IMR-90 (cell line): ENCODE data around the gene GSE1. TPM values are rescaled to one million over a fixed set of nuclear protein-coding genes. Genes with fewer than 3 reads are reported as not detected.

Experiments
- ATAC-seq: fragments of 200-7000 bp; cut with Tn5 transposase; 2 replicates; pipeline ENCODE4 v1.9.1; 2020; ENCODE audit warnings: low read depth, mild to moderate bottlenecking, moderate library complexity
- BruUV-seq: library from RNA; stranded (reverse); fragments of 400-500 nt; replicated peaks from 2 replicates; lab custom pipeline; 2021; lab: Mats Ljungman, UMichigan
- CTCF ChIA-PET: fragments of 300-600 bp; formaldehyde crosslinking; extraction: SDS; loops from one replicate; lab custom pipeline; 2021; ENCODE audit warnings: antibody characterized with exemption; lab: Yijun Ruan, JAX
- POLR2A ChIA-PET: fragments of 300-600 bp; sonication (Branson Sonifier 250); formaldehyde crosslinking; loops from one replicate; lab custom pipeline; 2022; ENCODE audit warnings: antibody characterized with exemption; ENCODE audit not compliant: unreplicated experiment; lab: Charles Lee
- DNase-seq: peaks from one replicate; pipeline ENCODE4 v3.0.0; 2013
- H2AFZ ChIP-seq: replicated peaks from 2 replicates; pipeline ENCODE3; 2013; ENCODE audit warnings: low read length, mild to moderate bottlenecking; ENCODE audit not compliant: poor library complexity
- H2AK5ac ChIP-seq: 2 replicates; pipeline ENCODE4 v1.6.1; 2013; ENCODE audit warnings: low read depth, low read length, inconsistent platforms
- H2AK9ac ChIP-seq: replicated peaks from 2 replicates; pipeline ENCODE3; 2013; ENCODE audit warnings: mild to moderate bottlenecking, low read depth, low read length, moderate library complexity; ENCODE audit not compliant: poor library complexity
- H2BK120ac ChIP-seq: 2 replicates; pipeline ENCODE4 v1.6.1; 2013; ENCODE audit warnings: low read depth, low read length, inconsistent platforms
- H2BK15ac ChIP-seq: 3 replicates; pipeline ENCODE4 v1.6.1; 2013; ENCODE audit warnings: low read depth, low read length, inconsistent platforms
- H2BK20ac ChIP-seq: 2 replicates; pipeline ENCODE4 v1.6.1; 2013; ENCODE audit warnings: low read depth, mild to moderate bottlenecking, inconsistent platforms, low read length, moderate library complexity
- H2BK5ac ChIP-seq: 2 replicates; pipeline ENCODE4 v1.6.1; 2013; ENCODE audit warnings: mild to moderate bottlenecking, low read depth, low read length, inconsistent platforms; ENCODE audit not compliant: poor library complexity, severe bottlenecking
- H3K14ac ChIP-seq: replicated peaks from 2 replicates; pipeline ENCODE4 v1.6.1; 2013; ENCODE audit warnings: low read depth, low read length, inconsistent platforms
- H3K18ac ChIP-seq: 2 replicates; pipeline ENCODE4 v1.6.1; 2013; ENCODE audit warnings: low read depth, low read length, control low read depth
- H3K23ac ChIP-seq: 2 replicates; pipeline ENCODE4 v1.6.1; 2013; ENCODE audit warnings: low read depth, low read length, inconsistent platforms
- H3K27ac ChIP-seq: 2 replicates; pipeline ENCODE4 v1.5.1; 2013; ENCODE audit warnings: mild to moderate bottlenecking, control low read depth, low read length; ENCODE audit not compliant: insufficient read depth
- H3K27me3 ChIP-seq: 2 replicates; pipeline ENCODE4 v1.6.1; 2013; ENCODE audit warnings: low read length; ENCODE audit not compliant: control insufficient read depth, insufficient read depth
- H3K36me3 ChIP-seq: 2 replicates; pipeline ENCODE4 v1.6.1; 2013; ENCODE audit warnings: low read length, mixed read lengths; ENCODE audit not compliant: control insufficient read depth, insufficient read depth
- H3K4ac ChIP-seq: 2 replicates; pipeline ENCODE4 v1.6.1; 2013; ENCODE audit warnings: low read depth, low read length, inconsistent platforms
- H3K4me1 ChIP-seq: 2 replicates; pipeline ENCODE4 v1.6.1; 2013; ENCODE audit warnings: low read length, mixed read lengths; ENCODE audit not compliant: control insufficient read depth, insufficient read depth
- H3K4me2 ChIP-seq: 2 replicates; pipeline ENCODE4 v1.6.1; 2013; ENCODE audit warnings: low read depth, mild to moderate bottlenecking, control low read depth, low read length, moderate library complexity
- H3K4me3 ChIP-seq: 2 replicates; pipeline ENCODE4 v1.5.1; 2013; ENCODE audit warnings: low read depth, mild to moderate bottlenecking, control low read depth, low read length, moderate library complexity; ENCODE audit not compliant: insufficient read depth
- H3K56ac ChIP-seq: 2 replicates; pipeline ENCODE4 v1.6.1; 2013; ENCODE audit warnings: low read length, inconsistent platforms; ENCODE audit not compliant: insufficient read depth; ENCODE audit errors: extremely low read depth
- H3K79me1 ChIP-seq, 2 experiments: 2 replicates each; pipeline ENCODE4 v1.6.1; 2013; ENCODE audit warnings: low read length in 2 of 2, inconsistent platforms in 1 of 2, low read depth in 1 of 2
- H3K9ac ChIP-seq: 2 replicates; pipeline ENCODE4 v1.6.1; 2013; ENCODE audit warnings: low read depth, low read length, control low read depth
- H3K9me1 ChIP-seq: 2 replicates; pipeline ENCODE4 v1.6.1; 2013; ENCODE audit warnings: low read length, inconsistent platforms; ENCODE audit not compliant: insufficient read depth
- H3K9me3 ChIP-seq: 2 replicates; pipeline ENCODE4 v1.6.1; 2013; ENCODE audit warnings: low read length; ENCODE audit not compliant: control insufficient read depth, insufficient read depth
- H4K20me1 ChIP-seq: 2 replicates; pipeline ENCODE4 v1.6.1; 2013; ENCODE audit warnings: low read length, inconsistent platforms; ENCODE audit not compliant: insufficient read depth
- H4K5ac ChIP-seq: 2 replicates; pipeline ENCODE4 v1.6.1; 2013; ENCODE audit warnings: mild to moderate bottlenecking, low read depth, low read length, control low read depth
- H4K8ac ChIP-seq, 2 experiments: 2 replicates each; pipeline ENCODE4 v1.6.1; 2013; ENCODE audit warnings: low read depth in 2 of 2, low read length in 2 of 2, control low read depth in 1 of 2, inconsistent platforms in 1 of 2
- H4K91ac ChIP-seq: 2 replicates; pipeline ENCODE4 v1.6.1; 2013; ENCODE audit warnings: low read depth, low read length, inconsistent platforms; ENCODE audit not compliant: insufficient read depth
- BHLHE40 ChIP-seq: fragments of 150-350 bp; IDR thresholded peaks from 2 replicates; pipeline ENCODE4 v1.6.1; 2016; ENCODE audit warnings: mild to moderate bottlenecking, low read depth, low read length
- ELK1 ChIP-seq: fragments of 150-350 bp; IDR thresholded peaks from 2 replicates; pipeline ENCODE4 v1.6.1; 2016; ENCODE audit warnings: low read depth, mild to moderate bottlenecking, low read length, moderate library complexity, borderline replicate concordance
- MAZ ChIP-seq: IDR thresholded peaks from 2 replicates; pipeline ENCODE4 v1.6.1; 2012; ENCODE audit warnings: low read depth, mild to moderate bottlenecking, low read length, improper control_type of control experiment, moderate library complexity, borderline replicate concordance
- SMC3 ChIP-seq: fragments of 150-350 bp; IDR thresholded peaks from 2 replicates; pipeline ENCODE4 v1.6.1; 2016; ENCODE audit warnings: low read depth, mild to moderate bottlenecking, antibody characterized with exemption, low read length, moderate library complexity
- USF2 ChIP-seq: fragments of 150-350 bp; IDR thresholded peaks from 2 replicates; pipeline ENCODE4 v1.6.1; 2017; ENCODE audit warnings: mild to moderate bottlenecking, antibody characterized with exemption, low read length, low read depth
- WGBS, 2 experiments: methylation state at CpG; one replicate each; pipeline versions ENCODE4 v1.1.5 to v1.1.7; 2013; ENCODE audit warnings: missing lambda C conversion rate in 2 of 2; ENCODE audit not compliant: insufficient read length in 1 of 2; ENCODE audit errors: extremely low coverage in 2 of 2; 5-methylcytosine and 5-hydroxymethylcytosine counted together
- dilution Hi-C: fragments of 300-500 bp; cut with HindIII; formaldehyde crosslinking; loops from one replicate; pipeline ENCODE4 v1.14.3; 2018; ENCODE audit warnings: low sequenced_read_pairs; ENCODE audit not compliant: unreplicated experiment
- in situ Hi-C: fragments of 300-500 bp; cut with MboI; formaldehyde crosslinking; loops from 3 replicates; pipeline ENCODE4 v1.14.3; 2019; ENCODE audit warnings: low sequenced_read_pairs, inconsistent platforms, mixed read lengths
- intact Hi-C: fragments of 100-400 bp; cut with micrococcal nuclease; formaldehyde crosslinking; loops from 2 replicates; pipeline ENCODE4 v1.10.0; 2022
- polyA plus RNA-seq, 3 experiments: library from polyadenylated mRNA; depleted of rRNA; stranded (reverse); fragments of >200 nt; gene quantifications; 2 replicates each; pipeline ENCODE4 v1.2.3, GENCODE V29; 2012; ENCODE audit warnings: low replicate concordance in 1 of 3
- total RNA-seq: library from RNA; depleted of rRNA; stranded (reverse); fragments of >200 nt; gene quantifications from 2 replicates; pipeline ENCODE4 v1.2.3, GENCODE V29; 2012

Gene GSE1
- total and polyA plus RNA-seq, 2 of the 4 experiments (the other 2 are of a cell fraction), result 14.9 to 25.5 TPM

- H4K20me1 ChIP-seq, result peaks cover 90% of the 10 kb centered on the region
- H2AK9ac ChIP-seq, result peak overlapping the region; percentile 17
- dilution Hi-C loops (no loop called here), in situ Hi-C loops (no loop called here), intact Hi-C loops (no loop called here)
- ATAC-seq (no peak), DNase-seq (no peak)
- H3K9ac ChIP-seq, result no peak overlapping the region
- no peaks in the 10 kb centered on the region for H3K36me3 ChIP-seq
- H4K8ac ChIP-seq, result no peak overlapping the region
- no peak overlapping the region for H3K4me2 ChIP-seq
- H4K5ac ChIP-seq, result no peak overlapping the region
- H3K4me1 ChIP-seq, result peaks cover 8% of the 10 kb centered on the region
- no peak overlapping the region for H3K4me3 ChIP-seq
- H2AK5ac ChIP-seq, result no peak overlapping the region
- peaks cover 27 to 56% of the 10 kb centered on the region in 2 experiments; a peak in 3 of 4 replicates for H3K79me1 ChIP-seq
- no peak overlapping the region for H2BK20ac ChIP-seq
- no TSS peak for BruUV-seq
- no peak overlapping the region for H3K27ac ChIP-seq
- WGBS, 2 experiments, result 81% methylated on average over 6 of the region's 28 CpGs; no CpG with 5 or more reads in 1 of the 2 experiments
- H3K18ac ChIP-seq, result no peak overlapping the region
- no peak overlapping the region for H3K56ac ChIP-seq
- H3K4ac ChIP-seq, result no peak overlapping the region
- H4K91ac ChIP-seq, result no peak overlapping the region
- ChIA-PET CTCF (interaction anchor here (2.3 kb wide), 1 partner anchor 11 kb away, joined by 8 read pairs; no protein-coding TSS in a partner anchor), POLR2A (no interaction called here)
- no peaks in the 10 kb centered on the region for H3K27me3 ChIP-seq
- peak overlapping the region; percentile 32 for H2AFZ ChIP-seq
- TF ChIP-seq BHLHE40 (no peak), USF2 (no peak), MAZ (no peak), SMC3 (no peak), ELK1 (no peak)
- H3K14ac ChIP-seq, result no peak overlapping the region
- H3K23ac ChIP-seq, result no peak overlapping the region
- no peaks in the 10 kb centered on the region for H3K9me3 ChIP-seq
- no peak overlapping the region for H2BK5ac ChIP-seq
- no peak overlapping the region for H2BK15ac ChIP-seq
- no peak overlapping the region for H2BK120ac ChIP-seq
- H3K9me1 ChIP-seq, result peaks cover 3% of the 10 kb centered on the region; the same call in 1 of the 2 replicates
Measured at GRCh38 chr16:85605051-85605911, 7.8 kb upstream of the GSE1 start.
